MCF 10A (cell line): ENCODE data around the gene KLHL30. TPM values are rescaled to one million over a fixed set of nuclear protein-coding genes. Genes with fewer than 3 reads are reported as not detected.
A peak's percentile ranks its signal among the peaks of the same experiment; 100 is the strongest.

ENCODE experiments used
- BruUV-seq: library from RNA; stranded (reverse); fragments of 400-500 nt; replicated peaks from 2 replicates; lab custom pipeline; 2021; lab: Mats Ljungman, UMichigan
- CTCF ChIA-PET: fragments of 300-600 bp; sonication (Branson Sonifier 250); formaldehyde crosslinking; extraction: SDS; loops from one replicate; lab custom pipeline; 2021; ENCODE audit warnings: antibody characterized with exemption, inconsistent platforms; lab: Yijun Ruan, JAX
- POLR2A ChIA-PET: fragments of 300-600, 350-650 bp; sonication (Branson Sonifier 250); formaldehyde crosslinking; extraction: SDS; loops from one replicate; lab custom pipeline; 2020; ENCODE audit warnings: antibody characterized with exemption, inconsistent platforms; lab: Yijun Ruan, JAX
- DNase-seq: peaks from one replicate; pipeline ENCODE4 v3.0.0-alpha.2; 2018; ENCODE audit not compliant: unreplicated experiment
- H3K27ac Mint-ChIP-seq: one replicate; pipeline ENCODE4 v1.8.0; 2022; ENCODE audit warnings: mild to moderate bottlenecking, low read depth, mixed read lengths; ENCODE audit not compliant: unreplicated experiment
- H3K27me3 Mint-ChIP-seq: one replicate; pipeline ENCODE4 v1.8.0; 2022; ENCODE audit warnings: mixed read lengths; ENCODE audit not compliant: insufficient read depth, unreplicated experiment
- H3K36me3 Mint-ChIP-seq: one replicate; pipeline ENCODE4 v1.8.0; 2022; ENCODE audit warnings: mild to moderate bottlenecking, moderate library complexity, mixed read lengths; ENCODE audit not compliant: insufficient read depth, unreplicated experiment
- H3K4me1 Mint-ChIP-seq: one replicate; pipeline ENCODE4 v1.8.0; 2022; ENCODE audit warnings: mixed read lengths; ENCODE audit not compliant: insufficient read depth, unreplicated experiment
- H3K4me3 Mint-ChIP-seq: one replicate; pipeline ENCODE4 v1.8.0; 2022; ENCODE audit warnings: mild to moderate bottlenecking, moderate library complexity, mixed read lengths; ENCODE audit not compliant: unreplicated experiment
- H3K9me3 Mint-ChIP-seq: one replicate; pipeline ENCODE4 v1.8.0; 2022; ENCODE audit warnings: mixed read lengths; ENCODE audit not compliant: unreplicated experiment
- intact Hi-C: fragments of 100-400 bp; cut with micrococcal nuclease; formaldehyde crosslinking; loops from 2 replicates; pipeline ENCODE4 v1.14.1; 2022
- total RNA-seq: library from RNA; stranded (reverse); gene quantifications from 2 replicates; pipeline ENCODE4 v1.2.3, GENCODE V29; 2022
- TF ChIP-seq, protein P1 (sequence below): fragments of 200-600 bp; IDR thresholded peaks from one replicate; pipeline ENCODE4 v1.8.0; 2022; ENCODE audit warnings: antibody characterized with exemption, mild to moderate bottlenecking; ENCODE audit not compliant: unreplicated experiment

The KLHL30 gene
- total RNA-seq, 1 experiment from 2014 or later, result 0.35 TPM

- peak; percentile 92 for DNase-seq
- POLR2A ChIA-PET, result interaction anchor here (0.8 to 1.4 kb wide), 2 partner anchors 11 to 36 kb away, joined by 3 to 5 read pairs; no protein-coding TSS in a partner anchor
These were observed 40.2 kb upstream of the KLHL30 start for GRCh38 chr2:238097988-238098871.

DNA sequence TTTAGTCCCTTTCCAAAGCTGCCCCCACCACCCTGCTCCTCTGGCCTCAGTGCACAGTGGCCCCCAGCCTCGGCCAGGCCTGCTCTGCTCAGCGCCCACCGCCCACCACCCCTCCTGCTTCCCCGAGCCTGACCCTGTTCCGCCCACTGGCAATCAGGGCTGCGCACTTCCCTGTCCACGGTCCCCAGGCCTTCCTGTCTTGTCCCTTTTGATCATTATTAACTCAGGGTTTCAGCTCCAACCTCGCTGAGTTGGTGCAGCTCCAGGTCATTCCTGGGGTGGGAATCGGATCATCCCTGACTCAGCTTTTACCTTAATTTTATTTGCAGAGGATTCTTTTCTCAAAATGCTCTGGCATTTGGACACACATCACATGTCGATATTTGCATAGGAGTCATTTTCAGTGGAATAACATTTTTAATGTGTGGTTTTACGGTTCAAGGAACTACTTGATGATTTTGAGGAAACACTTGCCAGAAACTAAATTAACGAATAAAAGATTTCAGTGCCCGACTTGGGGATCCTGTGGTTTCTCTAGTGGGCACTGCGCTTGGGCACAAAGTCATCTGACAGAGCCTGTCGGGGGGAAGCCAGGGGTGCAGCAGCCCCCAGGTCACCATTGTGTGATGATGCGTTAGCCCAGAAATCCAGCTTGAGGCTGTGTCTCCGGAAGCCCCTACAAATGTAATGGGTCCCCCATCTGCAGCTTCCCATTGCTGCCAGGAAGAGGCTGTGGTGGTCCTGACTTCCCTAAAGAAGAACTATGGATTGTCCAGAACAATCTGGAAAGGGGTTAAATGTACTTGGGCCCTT lies 39.4 kb upstream of the KLHL30 start:
- POLR2A ChIA-PET, result interaction anchor here (0.8 to 1.4 kb wide), 2 partner anchors 10 to 37 kb away, joined by 3 to 5 read pairs; no protein-coding TSS in a partner anchor
- Mint-ChIP-seq H3K9me3 (no peaks in the 10 kb centered on the region), H3K4me1 (no peaks in the 10 kb centered on the region), H3K27me3 (no peaks in the 10 kb centered on the region), H3K4me3 (no peak overlapping the region), H3K27ac (no peak overlapping the region), H3K36me3 (no peaks in the 10 kb centered on the region)
- DNase-seq, result no peak
- intact Hi-C loops, result no loop called here
- CTCF ChIA-PET, result no interaction called here
- TF ChIP-seq, protein P1, sequence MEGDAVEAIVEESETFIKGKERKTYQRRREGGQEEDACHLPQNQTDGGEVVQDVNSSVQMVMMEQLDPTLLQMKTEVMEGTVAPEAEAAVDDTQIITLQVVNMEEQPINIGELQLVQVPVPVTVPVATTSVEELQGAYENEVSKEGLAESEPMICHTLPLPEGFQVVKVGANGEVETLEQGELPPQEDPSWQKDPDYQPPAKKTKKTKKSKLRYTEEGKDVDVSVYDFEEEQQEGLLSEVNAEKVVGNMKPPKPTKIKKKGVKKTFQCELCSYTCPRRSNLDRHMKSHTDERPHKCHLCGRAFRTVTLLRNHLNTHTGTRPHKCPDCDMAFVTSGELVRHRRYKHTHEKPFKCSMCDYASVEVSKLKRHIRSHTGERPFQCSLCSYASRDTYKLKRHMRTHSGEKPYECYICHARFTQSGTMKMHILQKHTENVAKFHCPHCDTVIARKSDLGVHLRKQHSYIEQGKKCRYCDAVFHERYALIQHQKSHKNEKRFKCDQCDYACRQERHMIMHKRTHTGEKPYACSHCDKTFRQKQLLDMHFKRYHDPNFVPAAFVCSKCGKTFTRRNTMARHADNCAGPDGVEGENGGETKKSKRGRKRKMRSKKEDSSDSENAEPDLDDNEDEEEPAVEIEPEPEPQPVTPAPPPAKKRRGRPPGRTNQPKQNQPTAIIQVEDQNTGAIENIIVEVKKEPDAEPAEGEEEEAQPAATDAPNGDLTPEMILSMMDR, result no peak
- BruUV-seq, result no TSS peak

More at GRCh38 chr2:238097988-238098871, 40.2 kb upstream of the KLHL30 start:
- intact Hi-C loops, result no loop called here
- Mint-ChIP-seq H3K4me3 (no peak overlapping the region), H3K27me3 (no peaks in the 10 kb centered on the region), H3K27ac (no peak overlapping the region), H3K4me1 (no peaks in the 10 kb centered on the region), H3K36me3 (no peaks in the 10 kb centered on the region), H3K9me3 (no peaks in the 10 kb centered on the region)
- CTCF ChIA-PET, result no interaction called here
- TF ChIP-seq, protein P1, result no peak
- no TSS peak for BruUV-seq

GRCh38 chr2:238099714-238100048 lies 38.8 kb upstream of the KLHL30 start:
- POLR2A ChIA-PET, result interaction anchor here (0.6 to 1.4 kb wide), 2 partner anchors 9 to 65 kb away, joined by 4 to 5 read pairs; no protein-coding TSS in a partner anchor
- Mint-ChIP-seq H3K4me3 (no peak overlapping the region), H3K4me1 (no peaks in the 10 kb centered on the region), H3K9me3 (no peaks in the 10 kb centered on the region), H3K27ac (no peak overlapping the region), H3K36me3 (no peaks in the 10 kb centered on the region), H3K27me3 (no peaks in the 10 kb centered on the region)
- CTCF ChIA-PET, result no interaction called here
- intact Hi-C loops, result no loop called here
- DNase-seq, result no peak
- TF ChIP-seq, protein P1, result no peak
- no TSS peak for BruUV-seq
